Suprapubic skin (tissue), 4 donors: ENCODE data around the gene LRP1B. TPM values are rescaled to one million over a fixed set of nuclear protein-coding genes. Genes with fewer than 3 reads are reported as not detected.

ENCODE experiments used
- DNase-seq, 2 donors: peaks; one replicate each; pipeline ENCODE4 v3.0.0-alpha.2; 2019; ENCODE audit warnings: low spot score in 2 of 2
- H3K27ac ChIP-seq: fragments of 200-600 bp; sonication (generic); one replicate; pipeline ENCODE4 v1.5.1; 2019
- H3K27me3 ChIP-seq: fragments of 200-600 bp; sonication (generic); one replicate; pipeline ENCODE4 v1.5.1; 2019
- H3K36me3 ChIP-seq: fragments of 200-600 bp; sonication (generic); one replicate; pipeline ENCODE4 v1.5.1; 2019
- H3K4me1 ChIP-seq: fragments of 200-600 bp; sonication (generic); one replicate; pipeline ENCODE4 v1.5.1; 2019
- H3K4me3 ChIP-seq: fragments of 200-600 bp; sonication (generic); one replicate; pipeline ENCODE4 v1.5.1; 2019; ENCODE audit warnings: mild to moderate bottlenecking
- H3K9me3 ChIP-seq: fragments of 200-600 bp; sonication (generic); one replicate; pipeline ENCODE4 v1.5.1; 2019
- EP300 ChIP-seq: sonication (generic); formaldehyde crosslinking; IDR thresholded peaks from one replicate; pipeline ENCODE4 v1.6.1; 2017; ENCODE audit warnings: antibody characterized with exemption
- POLR2A ChIP-seq, 2 donors: fragments of 450-650 bp; IDR thresholded peaks; one replicate each; pipeline ENCODE4 v1.6.1; 2017; ENCODE audit warnings: antibody characterized with exemption in 2 of 2, mild to moderate bottlenecking in 2 of 2, moderate library complexity in 2 of 2
- POLR2AphosphoS5 ChIP-seq, 3 donors: sonication (generic); formaldehyde crosslinking; IDR thresholded peaks; one replicate each; pipeline ENCODE4 v1.6.1; 2017; ENCODE audit warnings: antibody characterized with exemption in 3 of 3
- WGBS: methylation state at CpG from one replicate; pipeline ENCODE4 v1.1.5; 2018; 5-methylcytosine and 5-hydroxymethylcytosine counted together
- total RNA-seq, 4 donors: library from RNA; depleted of rRNA; stranded (reverse); fragments of >200 nt; gene quantifications; one replicate each; pipeline ENCODE4 v1.1.0, GENCODE V29; 2016
- TF ChIP-seq, protein P1 (sequence below), 2 donors: fragments of 200-600 bp in 1 of 2; fragments of 450-650 bp in 1 of 2; sonication (generic) in 1 of 2; IDR thresholded peaks; one replicate each; pipeline ENCODE4 v1.5.1; 2016 to 2019; ENCODE audit warnings: antibody characterized with exemption in 2 of 2, mild to moderate bottlenecking in 1 of 2, moderate library complexity in 1 of 2

The LRP1B gene
- total RNA-seq, 4 donors from 2014 or later = 0.11 to 2.7 (median 1.3) TPM

DNA sequence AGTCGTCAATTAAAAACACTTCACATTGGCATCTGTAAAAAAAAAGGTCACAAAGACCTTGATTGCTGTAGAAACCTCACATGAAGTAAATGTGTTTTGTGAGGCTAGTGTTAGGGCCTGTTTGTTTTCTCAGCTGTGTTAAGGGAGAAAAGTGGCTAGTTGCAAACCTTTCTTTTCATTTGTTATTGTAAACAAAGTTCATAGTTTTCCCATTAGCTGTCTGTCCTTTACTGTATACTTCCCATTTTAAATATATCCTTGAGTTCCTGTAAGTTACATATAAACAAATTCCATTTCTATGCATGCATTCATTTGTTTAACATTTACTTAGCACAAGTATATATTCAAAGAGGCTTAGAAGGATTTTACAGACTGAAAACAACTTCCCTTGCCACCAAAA is 1250.2 kb downstream of the LRP1B start:
- no peak for DNase-seq
- Histone ChIP-seq H3K36me3 (no peaks in the 10 kb centered on the region), H3K4me1 (no peaks in the 10 kb centered on the region), H3K9me3 (no peaks in the 10 kb centered on the region), H3K27me3 (no peaks in the 10 kb centered on the region), H3K4me3 (no peak overlapping the region), H3K27ac (no peak overlapping the region)
- 65% methylated on average over 1 of the region's 1 CpG for WGBS
- no peak for TF ChIP-seq POLR2AphosphoS5 (IDR thresholded peaks at IDR 0.05)
- TF ChIP-seq, protein P1, sequence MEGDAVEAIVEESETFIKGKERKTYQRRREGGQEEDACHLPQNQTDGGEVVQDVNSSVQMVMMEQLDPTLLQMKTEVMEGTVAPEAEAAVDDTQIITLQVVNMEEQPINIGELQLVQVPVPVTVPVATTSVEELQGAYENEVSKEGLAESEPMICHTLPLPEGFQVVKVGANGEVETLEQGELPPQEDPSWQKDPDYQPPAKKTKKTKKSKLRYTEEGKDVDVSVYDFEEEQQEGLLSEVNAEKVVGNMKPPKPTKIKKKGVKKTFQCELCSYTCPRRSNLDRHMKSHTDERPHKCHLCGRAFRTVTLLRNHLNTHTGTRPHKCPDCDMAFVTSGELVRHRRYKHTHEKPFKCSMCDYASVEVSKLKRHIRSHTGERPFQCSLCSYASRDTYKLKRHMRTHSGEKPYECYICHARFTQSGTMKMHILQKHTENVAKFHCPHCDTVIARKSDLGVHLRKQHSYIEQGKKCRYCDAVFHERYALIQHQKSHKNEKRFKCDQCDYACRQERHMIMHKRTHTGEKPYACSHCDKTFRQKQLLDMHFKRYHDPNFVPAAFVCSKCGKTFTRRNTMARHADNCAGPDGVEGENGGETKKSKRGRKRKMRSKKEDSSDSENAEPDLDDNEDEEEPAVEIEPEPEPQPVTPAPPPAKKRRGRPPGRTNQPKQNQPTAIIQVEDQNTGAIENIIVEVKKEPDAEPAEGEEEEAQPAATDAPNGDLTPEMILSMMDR (IDR thresholded peaks at IDR 0.05) = no peak
- TF ChIP-seq POLR2A (IDR thresholded peaks at IDR 0.05) = no peak
- TF ChIP-seq EP300 = no peak

DNA sequence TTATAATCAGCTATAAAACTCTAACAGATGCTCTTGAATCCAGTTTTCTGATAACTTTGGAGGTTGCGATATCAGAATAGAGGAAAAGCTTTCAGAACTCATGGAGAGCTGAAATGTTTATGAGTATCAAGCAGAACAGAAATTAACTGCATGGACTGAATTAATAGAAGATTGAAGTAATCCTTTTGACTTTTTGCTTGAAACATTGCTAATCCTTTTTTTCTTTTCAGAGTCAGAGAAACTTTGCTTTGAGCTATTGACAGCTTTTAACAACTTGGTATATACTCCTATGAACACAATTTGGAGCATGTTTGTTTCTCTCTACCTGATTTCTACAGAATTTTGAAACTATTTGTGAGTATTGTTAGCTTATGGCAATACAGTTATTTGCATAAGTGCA is 1254.8 kb downstream of the LRP1B start:
- no peak for DNase-seq
- WGBS = 96% methylated on average over 1 of the region's 1 CpG
- no peak overlapping the region for H3K4me3 ChIP-seq
- TF ChIP-seq POLR2AphosphoS5 (IDR thresholded peaks at IDR 0.05) (no peak), POLR2A (IDR thresholded peaks at IDR 0.05) (no peak), EP300 (no peak)
- TF ChIP-seq, protein P1 (IDR thresholded peaks at IDR 0.05) = no peak
- H3K4me1 ChIP-seq = no peaks in the 10 kb centered on the region
- no peaks in the 10 kb centered on the region for H3K27me3 ChIP-seq
- H3K36me3 ChIP-seq = no peaks in the 10 kb centered on the region
- H3K9me3 ChIP-seq = peaks cover 3% of the 10 kb centered on the region
- H3K27ac ChIP-seq = no peak overlapping the region

- H3K4me1 ChIP-seq = no peaks in the 10 kb centered on the region
- no peak overlapping the region for H3K27ac ChIP-seq
- DNase-seq = no peak
- peaks cover 3% of the 10 kb centered on the region for H3K9me3 ChIP-seq
- no peak overlapping the region for H3K4me3 ChIP-seq
- H3K36me3 ChIP-seq = no peaks in the 10 kb centered on the region
- TF ChIP-seq POLR2A (IDR thresholded peaks at IDR 0.05) = no peak
- no peak for TF ChIP-seq POLR2AphosphoS5 (IDR thresholded peaks at IDR 0.05)
- TF ChIP-seq EP300 = no peak
- TF ChIP-seq, protein P1 (IDR thresholded peaks at IDR 0.05) = no peak
- no peaks in the 10 kb centered on the region for H3K27me3 ChIP-seq
Observed at GRCh38 chr2:140873915-140874531, 1256.8 kb downstream of the LRP1B start.

DNA sequence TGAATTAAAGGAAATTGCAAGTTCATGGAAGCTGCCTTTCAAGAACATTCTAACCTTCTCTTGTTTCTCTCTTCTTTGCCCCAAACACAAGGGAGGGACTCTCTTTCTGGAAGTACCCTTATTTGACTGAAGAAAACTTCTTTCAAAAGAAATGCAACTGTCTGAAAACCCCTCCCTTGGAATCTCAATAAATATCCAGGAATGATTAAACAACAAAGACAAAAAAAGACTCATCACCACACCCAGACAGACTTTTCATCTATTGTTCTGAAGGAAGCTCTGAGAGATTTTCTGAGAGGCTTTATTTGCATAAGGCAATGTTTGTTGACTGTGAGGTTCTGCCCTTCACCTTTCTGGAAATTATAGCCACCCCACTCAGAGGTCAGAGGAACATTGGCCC is 1260.9 kb downstream of the LRP1B start:
- no peaks in the 10 kb centered on the region for H3K27me3 ChIP-seq
- TF ChIP-seq EP300 = no peak
- TF ChIP-seq POLR2AphosphoS5 (IDR thresholded peaks at IDR 0.05) = no peak
- no peak for TF ChIP-seq POLR2A (IDR thresholded peaks at IDR 0.05)
- TF ChIP-seq, protein P1 (IDR thresholded peaks at IDR 0.05) = no peak
- H3K27ac ChIP-seq = no peak overlapping the region
- H3K4me3 ChIP-seq = no peak overlapping the region
- no peaks in the 10 kb centered on the region for H3K36me3 ChIP-seq
- H3K9me3 ChIP-seq = peaks cover 3% of the 10 kb centered on the region
- no peak for DNase-seq
- H3K4me1 ChIP-seq = no peaks in the 10 kb centered on the region

DNA sequence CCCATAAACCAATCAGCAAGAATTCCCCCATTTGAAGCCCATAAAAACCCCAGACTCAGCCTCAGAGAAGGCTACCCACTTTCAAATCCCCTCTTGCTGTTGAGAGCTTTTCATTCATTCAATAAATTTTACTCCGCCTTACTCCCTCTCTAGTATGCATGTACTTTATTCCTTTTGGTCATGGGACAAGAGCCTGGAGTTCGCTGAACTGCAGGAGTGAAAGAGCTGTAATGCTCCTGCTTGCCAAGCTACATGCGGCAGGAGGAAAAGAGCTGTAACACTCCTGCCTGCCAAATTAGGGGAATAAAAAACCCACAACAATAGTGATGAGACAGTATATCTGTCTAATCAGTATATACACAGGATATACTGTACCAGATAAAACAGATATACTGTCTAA is 1261.7 kb downstream of the LRP1B start:
- Histone ChIP-seq H3K27me3 (no peaks in the 10 kb centered on the region), H3K36me3 (no peaks in the 10 kb centered on the region), H3K27ac (no peak overlapping the region), H3K4me1 (no peaks in the 10 kb centered on the region), H3K4me3 (no peak overlapping the region), H3K9me3 (no peaks in the 10 kb centered on the region)
- TF ChIP-seq POLR2A (IDR thresholded peaks at IDR 0.05) = no peak
- 93% methylated on average over 3 of the region's 3 CpGs for WGBS
- no peak for DNase-seq

GRCh38 chr2:140865837-140866236 is 1265.0 kb downstream of the LRP1B start:
- WGBS = 77% methylated on average over 3 of the region's 3 CpGs
- H3K27ac ChIP-seq = no peak overlapping the region

More at GRCh38 chr2:140865837-140866236, 1265.0 kb downstream of the LRP1B start:
- H3K4me3 ChIP-seq = no peak overlapping the region
- H3K4me1 ChIP-seq = no peaks in the 10 kb centered on the region
- TF ChIP-seq EP300 = no peak
- TF ChIP-seq, protein P1 (IDR thresholded peaks at IDR 0.05) = no peak
- TF ChIP-seq POLR2AphosphoS5 (IDR thresholded peaks at IDR 0.05) = no peak
- no peak for TF ChIP-seq POLR2A (IDR thresholded peaks at IDR 0.05)
- no peaks in the 10 kb centered on the region for H3K27me3 ChIP-seq
- no peaks in the 10 kb centered on the region for H3K9me3 ChIP-seq
- no peak for DNase-seq
- no peaks in the 10 kb centered on the region for H3K36me3 ChIP-seq
